Smooth muscle cell (in vitro differentiated cells): ENCODE data around the gene HS3ST6. TPM values are rescaled to one million over a fixed set of nuclear protein-coding genes. Genes with fewer than 3 reads are reported as not detected.

Experiments used
- DNase-seq: peaks from one replicate; lab custom pipeline; 2025; ENCODE audit not compliant: unreplicated experiment; lab: John Stamatoyannopoulos, UW
- H2AFZ ChIP-seq: fragments of 200-600 bp; sonication (generic); 2 replicates; pipeline ENCODE4 v1.6.0; 2016; ENCODE audit warnings: antibody characterized with exemption, low read depth, mild to moderate bottlenecking
- H3F3A ChIP-seq: fragments of 200-600 bp; sonication (generic); 2 replicates; pipeline ENCODE4 v1.6.0; 2017; ENCODE audit warnings: antibody characterized with exemption, low read depth
- H3K27ac ChIP-seq: fragments of 200-600 bp; sonication (generic); 2 replicates; pipeline ENCODE4 v1.5.1; 2016; ENCODE audit warnings: low read depth, mild to moderate bottlenecking
- H3K27me3 ChIP-seq: fragments of 200-600 bp; sonication (generic); 2 replicates; pipeline ENCODE4 v1.6.1; 2016; ENCODE audit warnings: low read depth, mild to moderate bottlenecking
- H3K36me3 ChIP-seq: fragments of 200-600 bp; sonication (generic); 2 replicates; pipeline ENCODE4 v1.5.1; 2016; ENCODE audit warnings: low read depth
- H3K4me1 ChIP-seq: fragments of 200-600 bp; sonication (generic); 2 replicates; pipeline ENCODE4 v1.5.1; 2016; ENCODE audit warnings: low read depth
- H3K4me2 ChIP-seq: fragments of 200-600 bp; sonication (generic); 2 replicates; pipeline ENCODE4 v1.6.0; 2016; ENCODE audit warnings: mild to moderate bottlenecking
- H3K4me3 ChIP-seq: fragments of 200-600 bp; sonication (generic); 2 replicates; pipeline ENCODE4 v1.5.1; 2016; ENCODE audit warnings: mild to moderate bottlenecking
- H3K79me2 ChIP-seq: fragments of 200-600 bp; sonication (generic); 2 replicates; pipeline ENCODE4 v1.6.0; 2016; ENCODE audit warnings: low read depth, mild to moderate bottlenecking
- H3K9ac ChIP-seq: fragments of 200-600 bp; sonication (generic); 2 replicates; pipeline ENCODE4 v1.6.0; 2016; ENCODE audit warnings: low read depth
- H3K9me3 ChIP-seq: fragments of 200-600 bp; sonication (generic); replicated peaks from 2 replicates; pipeline ENCODE4 v1.5.1; 2016; ENCODE audit warnings: low read depth
- H4K20me1 ChIP-seq: fragments of 200-600 bp; sonication (generic); 2 replicates; pipeline ENCODE4 v1.6.0; 2016; ENCODE audit warnings: low read depth
- CTCF ChIP-seq: fragments of 200-600 bp; sonication (generic); IDR thresholded peaks from 2 replicates; pipeline ENCODE4 v1.5.1; 2017; ENCODE audit warnings: borderline replicate concordance, mild to moderate bottlenecking, antibody characterized with exemption; ENCODE audit not compliant: insufficient read depth, poor library complexity, severe bottlenecking
- WGBS: methylation state at CpG from one replicate; pipeline ENCODE4 v1.1.7; 2016; ENCODE audit warnings: low lambda C conversion rate; 5-methylcytosine and 5-hydroxymethylcytosine counted together
- polyA plus RNA-seq: library from polyadenylated mRNA; unstranded; fragments of >200 nt; fragmentation: Nextera tagmentation; extraction: Ambion mirVana; gene quantifications from 2 replicates; pipeline ENCODE4 v1.2.1, GENCODE V29; 2016
- total RNA-seq: library from RNA; depleted of rRNA; stranded (reverse); fragments of >200 nt; gene quantifications from 2 replicates; pipeline ENCODE4 v1.2.3, GENCODE V29; 2014

The HS3ST6 gene
- total and polyA plus RNA-seq, 2 experiments from 2014 or later, result not detected

DNA sequence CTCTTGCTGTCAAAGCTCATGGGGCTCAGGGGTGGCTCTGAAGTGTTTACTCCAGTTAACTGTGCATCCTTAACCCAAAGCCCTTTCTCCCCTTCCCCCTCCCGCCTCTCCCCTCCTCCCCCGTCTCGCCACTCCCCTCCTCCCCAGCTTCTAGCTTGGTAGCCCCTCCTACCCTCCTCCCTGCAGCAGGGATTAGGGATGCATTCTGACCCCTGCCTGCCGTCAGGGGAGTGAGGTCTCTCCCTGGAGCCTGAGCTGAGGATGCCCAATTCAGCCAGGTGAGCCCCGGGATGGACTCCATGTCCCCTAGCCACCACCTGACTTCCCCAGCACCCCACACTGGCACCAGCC lies 1.6 kb downstream of the HS3ST6 start:
- peaks cover 50% of the 10 kb centered on the region for H3K27me3 ChIP-seq
- TF ChIP-seq CTCF, result no peak
- no peak for DNase-seq
- no peak overlapping the region for H3K4me2 ChIP-seq
- 50% methylated on average over 1 of the region's 5 CpGs for WGBS
- H3K36me3 ChIP-seq, result no peaks in the 10 kb centered on the region
- no peak overlapping the region for H3K9ac ChIP-seq
- no peak overlapping the region for H3K27ac ChIP-seq
- no peaks in the 10 kb centered on the region for H3K79me2 ChIP-seq
- no peak overlapping the region for H2AFZ ChIP-seq
- H3K9me3 ChIP-seq, result no peaks in the 10 kb centered on the region
- H3F3A ChIP-seq, result no peaks in the 10 kb centered on the region
- no peak overlapping the region for H3K4me3 ChIP-seq
- H3K4me1 ChIP-seq, result peaks cover 10% of the 10 kb centered on the region
- no peaks in the 10 kb centered on the region for H4K20me1 ChIP-seq

DNA sequence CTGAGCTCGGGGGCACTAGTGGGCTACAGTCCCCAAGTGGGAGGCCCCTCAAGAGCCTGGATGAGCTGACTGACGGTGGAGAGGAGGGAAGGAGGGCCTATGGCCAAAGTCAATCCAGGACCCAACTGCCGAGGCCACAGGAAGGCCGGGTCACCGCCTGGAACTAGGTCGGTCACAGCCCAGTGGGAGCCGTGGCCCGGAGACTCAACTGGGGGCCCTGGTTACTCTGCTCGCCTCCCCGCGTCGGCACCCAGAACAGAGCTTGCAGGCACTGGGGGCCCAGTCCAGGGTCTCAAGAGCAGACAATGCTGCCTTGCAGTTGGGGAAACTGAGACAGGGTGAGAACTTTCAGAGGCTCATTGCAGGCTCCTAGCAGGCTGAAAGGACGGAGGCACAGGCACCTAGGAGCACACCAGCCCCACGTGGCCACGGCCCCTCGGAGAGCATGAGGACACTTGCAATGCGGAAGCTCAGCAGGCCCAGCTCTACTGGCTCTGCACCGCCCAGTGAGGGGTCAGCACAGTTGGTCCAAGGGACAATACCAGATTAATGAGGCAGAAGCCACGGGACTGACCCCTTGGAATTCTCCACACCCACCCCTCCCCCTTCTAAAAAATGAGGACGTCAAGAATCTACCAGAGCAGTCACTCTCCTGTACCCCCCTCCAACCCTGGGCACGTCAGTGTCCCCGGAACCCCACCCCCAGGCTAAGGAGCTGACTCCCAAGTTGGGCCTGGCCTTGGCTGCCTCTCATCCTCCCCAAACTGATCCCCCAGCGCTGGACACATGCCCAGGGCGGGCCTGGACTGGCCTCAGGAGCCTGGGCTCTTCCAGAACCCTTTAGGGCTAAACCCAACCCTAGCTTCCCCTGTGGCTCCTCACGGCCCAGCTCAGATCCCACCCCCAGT lies 2.2 kb downstream of the HS3ST6 start:
- Histone ChIP-seq H2AFZ (no peak overlapping the region), H3K27me3 (peaks cover 45% of the 10 kb centered on the region), H3K9ac (no peak overlapping the region), H4K20me1 (no peaks in the 10 kb centered on the region), H3K9me3 (no peaks in the 10 kb centered on the region), H3K36me3 (no peaks in the 10 kb centered on the region), H3F3A (no peaks in the 10 kb centered on the region), H3K79me2 (no peaks in the 10 kb centered on the region), H3K4me1 (peaks cover 10% of the 10 kb centered on the region), H3K4me2 (no peak overlapping the region), H3K4me3 (no peak overlapping the region), H3K27ac (no peak overlapping the region)
- no peak for TF ChIP-seq CTCF
- DNase-seq, result no peak
- 83% methylated on average over 25 of the region's 25 CpGs for WGBS

DNA sequence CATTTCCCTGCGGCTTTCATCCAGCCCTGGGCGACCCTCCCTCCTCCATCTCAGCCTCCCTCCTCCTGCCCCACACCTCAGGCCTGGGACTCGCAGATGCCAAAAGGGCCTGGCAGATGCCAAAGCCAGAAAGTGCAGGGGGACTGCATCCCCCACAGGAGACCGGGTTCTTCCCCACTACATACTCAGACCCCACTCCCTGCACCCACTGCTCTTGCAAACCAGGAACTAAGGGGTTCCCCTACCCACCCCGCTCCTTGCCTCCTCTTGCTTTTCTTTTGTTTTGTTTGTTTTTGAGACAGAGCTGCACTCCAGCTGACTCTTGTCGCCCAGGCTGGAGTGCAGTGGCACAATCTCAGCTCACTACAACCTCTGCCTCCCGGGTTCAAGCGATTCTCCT lies 3.2 kb downstream of the HS3ST6 start:
- WGBS, result 84% methylated on average over 8 of the region's 8 CpGs
- H4K20me1 ChIP-seq, result no peaks in the 10 kb centered on the region
- no peaks in the 10 kb centered on the region for H3K79me2 ChIP-seq
- no peaks in the 10 kb centered on the region for H3K36me3 ChIP-seq
- no peak for TF ChIP-seq CTCF
- no peak overlapping the region for H3K9ac ChIP-seq
- H3K9me3 ChIP-seq, result no peaks in the 10 kb centered on the region
- peaks cover 10% of the 10 kb centered on the region for H3K4me1 ChIP-seq
- DNase-seq, result no peak
- no peak overlapping the region for H2AFZ ChIP-seq
- no peak overlapping the region for H3K4me3 ChIP-seq
- no peaks in the 10 kb centered on the region for H3F3A ChIP-seq
- H3K4me2 ChIP-seq, result no peak overlapping the region
- H3K27ac ChIP-seq, result no peak overlapping the region
- peaks cover 37% of the 10 kb centered on the region for H3K27me3 ChIP-seq
